Left kidney (tissue), 8 donors: Measurements from ENCODE around the gene ARL5A. TPM values are rescaled to one million over a fixed set of nuclear protein-coding genes. Genes with fewer than 3 reads are reported as not detected.
"Not testable (repeated sequence)": the region's sequence is repeated elsewhere in the genome, so short reads cannot be mapped to it uniquely, and the experiment has no call there.

Experiments
- DNase-seq: peaks from one replicate; pipeline ENCODE4 v3.0.0-alpha.2; 2013
- long read RNA-seq, 8 donors: transcript quantifications; one replicate each; lab custom pipeline, GENCODE V29; 2026
- polyA plus RNA-seq: library from polyadenylated mRNA; unstranded; fragments of 120-200 nt; gene quantifications from one replicate; pipeline ENCODE4 v1.2.1, GENCODE V29; 2013; ENCODE audit not compliant: insufficient read length

ARL5A gene
- 47.3 TPM for polyA plus RNA-seq
- long read RNA-seq, donor 1, full-length matches to known transcripts: 27 of 32 reads
- long read RNA-seq, donor 1, partial matches to known transcripts: 5 of 32 reads
- long read RNA-seq, donor 1, other reads (novel, unspliced or antisense): 0 of 32 reads
- long read RNA-seq, donor 2, full-length matches to known transcripts: 27 of 27 reads
- long read RNA-seq, donor 2, partial matches to known transcripts: 0 of 27 reads
- long read RNA-seq, donor 2, other reads (novel, unspliced or antisense): 0 of 27 reads
- long read RNA-seq, donor 3, full-length matches to known transcripts: 21 of 21 reads
- long read RNA-seq, donor 3, partial matches to known transcripts: 0 of 21 reads
- long read RNA-seq, donor 3, other reads (novel, unspliced or antisense): 0 of 21 reads
- long read RNA-seq, donor 4, full-length matches to known transcripts: 4 of 4 reads
- long read RNA-seq, donor 4, partial matches to known transcripts: 0 of 4 reads
- long read RNA-seq, donor 4, other reads (novel, unspliced or antisense): 0 of 4 reads
- long read RNA-seq, donor 5, full-length matches to known transcripts: 38 of 46 reads
- long read RNA-seq, donor 5, partial matches to known transcripts: 8 of 46 reads
- long read RNA-seq, donor 5, other reads (novel, unspliced or antisense): 0 of 46 reads
- long read RNA-seq, donor 6, full-length matches to known transcripts: 27 of 27 reads
- long read RNA-seq, donor 6, partial matches to known transcripts: 0 of 27 reads
- long read RNA-seq, donor 6, other reads (novel, unspliced or antisense): 0 of 27 reads
- long read RNA-seq, donor 7, full-length matches to known transcripts: 35 of 35 reads
- long read RNA-seq, donor 7, partial matches to known transcripts: 0 of 35 reads
- long read RNA-seq, donor 7, other reads (novel, unspliced or antisense): 0 of 35 reads
- long read RNA-seq, donor 8, full-length matches to known transcripts: 21 of 21 reads
- long read RNA-seq, donor 8, partial matches to known transcripts: 0 of 21 reads
- long read RNA-seq, donor 8, other reads (novel, unspliced or antisense): 0 of 21 reads

- DNase-seq: peak; percentile 95
Measured at GRCh38 chr2:151828143-151828889, at the start of gene ARL5A. Gene ARL5A (minus strand): TSS chr2:151828421. CDS start chr2:151828176, 245 bp downstream.

DNA sequence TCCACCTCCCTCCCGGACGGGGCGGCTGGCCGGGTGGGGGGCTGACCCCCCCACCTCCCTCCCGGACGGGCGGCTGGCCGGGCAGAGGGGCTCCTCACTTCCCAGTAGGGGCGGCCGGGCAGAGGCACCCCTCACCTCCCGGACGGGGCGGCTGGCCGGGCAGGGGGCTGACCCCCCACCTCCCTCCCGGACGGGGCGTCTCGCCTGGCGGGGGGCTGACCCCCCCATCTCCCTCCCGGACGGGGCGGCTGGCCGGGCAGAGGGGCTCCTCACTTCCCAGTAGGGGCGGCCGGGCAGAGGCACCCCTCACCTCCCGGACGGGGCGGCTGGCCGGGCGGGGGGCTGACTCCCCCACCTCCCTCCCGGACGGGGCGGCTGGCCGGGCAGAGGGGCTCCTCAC is 47.4 kb upstream of the ARL5A start:
- DNase-seq: not testable (repeated sequence)

DNA sequence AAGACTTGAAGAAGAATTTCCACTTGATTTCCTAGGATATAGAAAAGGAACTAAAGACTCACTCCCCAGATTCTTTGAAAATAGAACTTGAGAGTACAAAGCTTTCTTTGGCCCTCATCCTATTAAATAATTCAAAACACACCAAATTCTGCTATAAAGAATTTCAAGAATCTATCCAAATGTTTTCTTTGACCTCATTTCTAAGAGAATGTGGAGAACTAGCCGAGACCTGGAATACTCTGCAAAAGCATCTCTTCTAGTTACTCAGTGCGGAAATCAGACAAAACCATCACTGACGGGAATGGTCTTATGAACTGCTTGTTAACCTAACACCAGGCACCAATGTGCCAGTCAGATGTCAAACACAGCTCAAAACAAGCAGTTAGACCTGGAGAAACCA is 44.2 kb upstream of the ARL5A start:
- no peak for DNase-seq

- no peak for DNase-seq
Measured at GRCh38 chr2:151869291-151869690, 41.1 kb upstream of the ARL5A start.

GRCh38 chr2:151862700-151863099 is 34.5 kb upstream of the ARL5A start:
- DNase-seq: no peak

DNA sequence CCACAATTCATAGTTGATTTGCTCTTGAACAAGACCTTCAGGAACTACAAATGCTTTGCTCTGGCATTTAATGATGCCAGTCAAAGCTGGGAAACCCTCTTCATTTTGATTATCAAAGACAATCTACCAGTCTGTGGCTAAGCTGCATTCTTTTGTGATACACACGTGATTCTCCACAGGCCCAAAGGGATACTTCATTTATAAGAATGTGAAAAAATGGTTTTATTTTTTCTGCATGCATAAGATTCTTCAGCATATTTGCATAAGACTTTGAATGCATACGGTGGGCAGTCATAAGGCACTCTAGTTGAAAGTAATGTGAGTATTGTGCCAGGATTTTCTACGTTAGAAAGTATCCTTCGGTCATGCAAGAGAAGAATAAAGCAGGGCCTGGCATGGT is 33.0 kb upstream of the ARL5A start:
- DNase-seq: no peak

DNA sequence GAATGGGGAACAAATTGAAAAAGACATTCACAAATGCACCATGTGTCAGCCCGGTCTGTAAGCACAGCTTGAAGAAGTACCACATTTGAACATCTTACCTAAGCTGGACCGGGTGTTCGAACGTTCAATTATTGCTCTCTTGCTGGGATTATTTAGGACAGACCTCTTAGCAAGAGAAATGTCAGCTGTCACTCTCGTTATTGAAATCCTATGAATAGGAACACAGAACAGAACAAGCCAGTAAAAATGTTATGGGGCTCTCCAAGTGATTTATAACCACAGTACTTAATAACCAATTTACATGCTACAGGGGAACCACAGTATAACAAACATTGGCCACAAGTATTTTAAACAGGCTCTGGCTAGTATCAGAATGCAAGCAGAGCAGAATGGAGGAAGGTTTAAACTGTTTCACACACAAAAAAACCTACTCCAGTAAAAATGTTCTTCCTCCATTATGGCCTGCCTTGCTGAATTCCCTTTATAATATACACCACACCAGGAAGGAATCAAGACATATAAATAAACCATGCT is 32.5 kb upstream of the ARL5A start:
- no peak for DNase-seq

GRCh38 chr2:151860210-151860609 is 32.0 kb upstream of the ARL5A start:
- DNase-seq: no peak

DNA sequence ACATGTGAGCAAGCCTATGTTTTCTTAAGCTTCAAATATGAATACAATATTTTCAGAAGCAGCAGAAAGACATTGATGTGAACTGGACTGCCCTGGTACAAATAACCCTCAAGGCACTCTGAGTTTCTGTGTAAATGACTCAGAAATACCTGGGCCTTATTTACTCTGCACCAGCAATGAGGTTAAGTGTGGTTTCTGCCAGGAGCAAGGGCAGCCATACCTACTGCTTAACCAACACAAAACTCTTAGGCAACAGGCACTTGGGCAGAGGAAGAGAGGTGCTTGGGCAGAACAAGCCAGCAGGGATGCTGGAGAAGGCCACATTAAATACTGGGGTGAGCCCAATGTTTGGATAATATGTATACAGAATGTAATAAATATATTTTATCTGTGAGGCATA is 29.4 kb upstream of the ARL5A start:
- no peak for DNase-seq

- no peak for DNase-seq
Measured at GRCh38 chr2:151855111-151855510, 26.9 kb upstream of the ARL5A start.

DNA sequence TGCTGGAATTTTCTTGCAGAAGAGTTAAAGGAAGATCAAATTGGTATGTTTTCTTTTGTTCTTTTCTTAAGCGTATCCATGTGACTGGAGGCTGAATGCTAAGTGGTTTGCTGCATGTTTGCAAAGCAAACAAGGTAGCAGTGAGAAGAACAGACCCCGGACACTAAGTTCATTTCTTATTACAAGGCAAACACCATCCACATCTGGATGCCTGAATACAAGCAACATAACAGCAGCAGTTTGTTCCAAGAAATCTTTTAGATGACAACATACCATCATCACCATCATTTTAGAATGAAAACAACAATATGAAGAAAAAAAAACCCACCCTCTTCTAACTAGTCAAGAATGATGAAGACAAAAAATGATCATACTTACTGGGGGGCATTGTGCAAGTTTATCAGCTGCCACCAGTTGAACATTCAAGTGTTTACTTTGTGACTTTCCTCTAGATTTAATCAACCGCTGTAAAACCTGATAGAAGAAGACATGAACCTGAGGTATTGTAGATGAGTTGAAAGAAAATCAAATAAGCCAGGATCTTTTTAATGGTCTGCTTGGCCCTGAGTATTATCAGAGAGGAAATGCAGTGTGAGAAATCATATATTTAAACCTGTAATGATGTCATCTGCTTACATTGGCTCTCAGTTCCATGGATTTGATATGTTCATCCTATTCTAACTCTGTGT is 25.0 kb upstream of the ARL5A start:
- DNase-seq: no peak

GRCh38 chr2:151852260-151853069 is 24.2 kb upstream of the ARL5A start:
- no peak for DNase-seq

GRCh38 chr2:151851761-151852160 is 23.5 kb upstream of the ARL5A start:
- DNase-seq: peak; percentile 33

DNA sequence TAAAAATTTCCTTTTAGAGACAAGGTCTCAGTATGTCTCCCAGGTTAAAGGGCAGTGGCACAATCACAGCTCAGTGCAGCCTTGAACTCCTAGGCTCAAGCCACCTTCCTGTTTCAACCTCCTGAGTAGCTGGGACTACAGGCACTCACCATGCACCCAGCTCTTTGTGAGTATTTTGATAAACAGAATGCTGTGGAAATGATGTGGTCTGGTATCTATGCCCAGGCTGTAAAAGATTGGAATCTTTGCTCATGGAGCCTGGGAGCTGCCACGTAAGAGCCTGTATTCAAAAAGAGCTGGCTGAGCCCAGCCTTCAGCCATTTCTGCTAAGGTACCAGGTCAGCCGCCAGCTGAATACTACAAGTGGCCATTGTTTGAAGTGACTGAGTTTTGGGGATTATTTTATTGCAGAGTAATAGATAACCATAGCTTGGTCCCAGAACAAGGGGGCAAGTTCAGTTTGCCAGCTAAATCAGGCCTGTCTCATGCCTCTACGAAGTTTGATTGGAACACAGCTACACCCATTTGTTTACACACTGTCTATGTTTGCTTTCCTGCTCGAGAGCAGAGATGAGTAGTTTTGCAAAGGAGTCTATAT is 21.3 kb upstream of the ARL5A start:
- no peak for DNase-seq

- no peak for DNase-seq
Measured at GRCh38 chr2:151845884-151846283, 17.7 kb upstream of the ARL5A start.

GRCh38 chr2:151845481-151845880 is 17.3 kb upstream of the ARL5A start:
- DNase-seq: no peak

- no peak for DNase-seq
Measured at GRCh38 chr2:151844211-151844896, 16.1 kb upstream of the ARL5A start.

DNA sequence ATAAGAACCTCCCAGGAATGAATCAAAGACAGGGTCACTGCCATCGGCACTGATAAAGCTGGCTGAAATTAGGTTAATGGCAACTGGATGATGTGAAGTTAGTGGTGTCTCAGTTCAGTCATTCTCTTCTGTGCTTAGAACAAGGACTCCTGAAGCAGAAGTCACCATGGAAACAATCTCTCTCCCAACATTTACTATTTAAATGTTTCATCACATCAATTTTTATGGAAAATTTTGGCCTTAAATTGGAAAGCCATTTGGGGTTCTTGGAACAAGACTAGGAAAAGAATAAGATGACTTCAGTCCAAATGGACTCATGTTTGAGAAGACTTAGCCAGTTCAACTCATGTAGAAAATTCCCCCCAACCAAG is 15.5 kb upstream of the ARL5A start:
- no peak for DNase-seq
